ENCODE measurements around the gene FAM169A. TPM values are rescaled to one million over a fixed set of nuclear protein-coding genes. Genes with fewer than 3 reads are reported as not detected.
"Not testable (repeated sequence)": the region's sequence is repeated elsewhere in the genome, so short reads cannot be mapped to it uniquely, and the experiment has no call there.

The FAM169A gene
- total RNA-seq, 6 experiments from 2014 or later, result 0.02 to 0.07 TPM; not detected in 4

DNA sequence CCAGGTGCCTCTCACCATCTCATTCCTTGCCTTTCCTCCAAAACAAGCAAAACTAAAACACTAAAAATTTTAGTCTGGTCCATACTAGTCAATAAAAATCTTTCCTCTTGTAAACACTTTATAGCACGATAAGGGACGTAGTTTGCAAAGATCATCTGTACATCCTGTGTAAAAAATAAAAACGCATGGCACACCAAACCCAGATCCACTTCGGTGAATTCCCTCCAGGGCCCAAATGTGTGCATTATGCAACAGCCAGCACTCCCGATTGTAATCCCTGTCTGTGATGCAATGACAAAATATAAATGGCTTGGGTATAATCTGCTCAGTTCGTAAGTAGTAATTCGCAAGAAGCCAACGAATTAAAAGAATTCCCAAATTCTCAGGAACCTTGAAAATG lies 1.4 kb downstream of the FAM169A start:
- TF ChIP-seq, protein P1, sequence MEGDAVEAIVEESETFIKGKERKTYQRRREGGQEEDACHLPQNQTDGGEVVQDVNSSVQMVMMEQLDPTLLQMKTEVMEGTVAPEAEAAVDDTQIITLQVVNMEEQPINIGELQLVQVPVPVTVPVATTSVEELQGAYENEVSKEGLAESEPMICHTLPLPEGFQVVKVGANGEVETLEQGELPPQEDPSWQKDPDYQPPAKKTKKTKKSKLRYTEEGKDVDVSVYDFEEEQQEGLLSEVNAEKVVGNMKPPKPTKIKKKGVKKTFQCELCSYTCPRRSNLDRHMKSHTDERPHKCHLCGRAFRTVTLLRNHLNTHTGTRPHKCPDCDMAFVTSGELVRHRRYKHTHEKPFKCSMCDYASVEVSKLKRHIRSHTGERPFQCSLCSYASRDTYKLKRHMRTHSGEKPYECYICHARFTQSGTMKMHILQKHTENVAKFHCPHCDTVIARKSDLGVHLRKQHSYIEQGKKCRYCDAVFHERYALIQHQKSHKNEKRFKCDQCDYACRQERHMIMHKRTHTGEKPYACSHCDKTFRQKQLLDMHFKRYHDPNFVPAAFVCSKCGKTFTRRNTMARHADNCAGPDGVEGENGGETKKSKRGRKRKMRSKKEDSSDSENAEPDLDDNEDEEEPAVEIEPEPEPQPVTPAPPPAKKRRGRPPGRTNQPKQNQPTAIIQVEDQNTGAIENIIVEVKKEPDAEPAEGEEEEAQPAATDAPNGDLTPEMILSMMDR (IDR thresholded peaks at IDR 0.05), result no peak
- Mint-ChIP-seq H3K9me3 (no peaks in the 10 kb centered on the region), H3K4me1 (ENCODE audit: low read depth) (peaks cover 5% of the 10 kb centered on the region; the same call in 1 of the 2 replicates), H3K27ac (no peak overlapping the region), H3K27me3 (ENCODE audit: insufficient read depth) (peaks cover 32% of the 10 kb centered on the region), H3K4me3 (no peak overlapping the region), H3K36me3 (ENCODE audit: low read depth) (peaks cover 5% of the 10 kb centered on the region; the same call in 1 of the 2 replicates)
- DNase-seq, result no peak

DNA sequence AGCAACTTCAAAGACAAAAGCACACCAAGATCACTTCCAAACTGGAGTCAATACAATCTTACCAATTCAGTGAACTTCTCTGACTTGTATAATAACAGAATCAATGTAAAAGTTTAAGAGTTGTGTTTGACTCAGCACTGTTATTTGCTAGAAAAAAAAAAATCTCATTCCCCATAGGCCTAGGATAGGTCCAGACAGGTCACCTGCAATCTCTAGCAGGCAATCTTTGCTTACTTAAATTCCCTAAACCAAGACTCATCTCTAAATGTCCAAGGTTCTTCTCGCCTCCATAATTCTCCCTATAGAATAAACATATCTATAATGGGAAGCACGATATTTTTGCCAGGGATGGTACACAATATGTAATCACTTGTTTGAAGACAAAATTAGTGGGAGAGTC lies 2.5 kb downstream of the FAM169A start:
- no peak overlapping the region for H3K4me3 Mint-ChIP-seq
- no peak overlapping the region for H3K27ac Mint-ChIP-seq

GRCh38 chr5:74862221-74862620 lies 4.0 kb downstream of the FAM169A start:
- Mint-ChIP-seq H3K4me3 (no peak overlapping the region), H3K27me3 (ENCODE audit: insufficient read depth) (peaks cover 32% of the 10 kb centered on the region), H3K27ac (no peak overlapping the region), H3K9me3 (no peaks in the 10 kb centered on the region), H3K4me1 (ENCODE audit: low read depth) (0 out of 2 replicates have a peak, but pooled peaks cover 5% of the 10 kb centered on the region), H3K36me3 (ENCODE audit: low read depth) (peaks cover 5% of the 10 kb centered on the region; the same call in 1 of the 2 replicates)
- TF ChIP-seq, protein P1 (IDR thresholded peaks at IDR 0.05), result no peak
- no peak for DNase-seq

More for the DNA sequence above, 2.5 kb downstream of the FAM169A start:
- H3K9me3 Mint-ChIP-seq, result no peaks in the 10 kb centered on the region
- peaks cover 5% of the 10 kb centered on the region; the same call in 1 of the 2 replicates for H3K36me3 Mint-ChIP-seq (ENCODE audit: low read depth)
- H3K4me1 Mint-ChIP-seq (ENCODE audit: low read depth), result 0 out of 2 replicates have a peak, but pooled peaks cover 5% of the 10 kb centered on the region
- TF ChIP-seq, protein P1 (IDR thresholded peaks at IDR 0.05), result no peak
- DNase-seq, result no peak
- peaks cover 35% of the 10 kb centered on the region for H3K27me3 Mint-ChIP-seq (ENCODE audit: insufficient read depth)

- not testable (repeated sequence) for DNase-seq; H3K4me3 Mint-ChIP-seq; H3K4me1 Mint-ChIP-seq (ENCODE audit: low read depth); H3K36me3 Mint-ChIP-seq (ENCODE audit: low read depth); H3K27ac Mint-ChIP-seq; H3K27me3 Mint-ChIP-seq (ENCODE audit: insufficient read depth)
- peaks cover 11% of the 10 kb centered on the region; the same call in 1 of the 2 replicates for H3K9me3 Mint-ChIP-seq
Measured at GRCh38 chr5:74856975-74857374, 9.2 kb downstream of the FAM169A start.

DNA sequence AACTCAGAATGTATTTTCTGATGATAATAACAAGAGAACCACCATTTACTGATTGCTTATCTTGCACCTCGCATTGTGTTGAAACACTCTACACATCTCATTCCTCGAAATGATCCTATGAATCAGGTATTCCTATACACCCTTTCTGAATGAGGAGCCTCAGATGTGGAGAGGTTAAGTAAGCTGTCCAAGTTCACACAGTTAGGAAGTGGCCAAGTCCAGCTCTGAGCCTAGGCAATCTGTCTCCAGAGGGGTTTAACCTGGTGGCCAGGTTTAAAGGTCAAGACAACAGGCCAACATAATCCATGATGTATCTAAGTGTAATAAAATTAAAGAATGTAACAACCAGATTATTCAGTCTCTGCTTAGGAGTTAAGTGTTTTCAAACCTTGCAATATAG lies 12.9 kb downstream of the FAM169A start:
- H3K4me3 Mint-ChIP-seq, result no peak overlapping the region
- peaks cover 8% of the 10 kb centered on the region; the same call in 1 of the 2 replicates for H3K4me1 Mint-ChIP-seq (ENCODE audit: low read depth)
- H3K9me3 Mint-ChIP-seq, result peaks cover 11% of the 10 kb centered on the region; the same call in 1 of the 2 replicates
- peaks cover 9% of the 10 kb centered on the region for H3K36me3 Mint-ChIP-seq (ENCODE audit: low read depth)
- no peak for DNase-seq
- H3K27ac Mint-ChIP-seq, result no peak overlapping the region
- TF ChIP-seq, protein P1 (IDR thresholded peaks at IDR 0.05), result no peak
- H3K27me3 Mint-ChIP-seq (ENCODE audit: insufficient read depth), result peaks cover 3% of the 10 kb centered on the region; the same call in 1 of the 2 replicates

DNA sequence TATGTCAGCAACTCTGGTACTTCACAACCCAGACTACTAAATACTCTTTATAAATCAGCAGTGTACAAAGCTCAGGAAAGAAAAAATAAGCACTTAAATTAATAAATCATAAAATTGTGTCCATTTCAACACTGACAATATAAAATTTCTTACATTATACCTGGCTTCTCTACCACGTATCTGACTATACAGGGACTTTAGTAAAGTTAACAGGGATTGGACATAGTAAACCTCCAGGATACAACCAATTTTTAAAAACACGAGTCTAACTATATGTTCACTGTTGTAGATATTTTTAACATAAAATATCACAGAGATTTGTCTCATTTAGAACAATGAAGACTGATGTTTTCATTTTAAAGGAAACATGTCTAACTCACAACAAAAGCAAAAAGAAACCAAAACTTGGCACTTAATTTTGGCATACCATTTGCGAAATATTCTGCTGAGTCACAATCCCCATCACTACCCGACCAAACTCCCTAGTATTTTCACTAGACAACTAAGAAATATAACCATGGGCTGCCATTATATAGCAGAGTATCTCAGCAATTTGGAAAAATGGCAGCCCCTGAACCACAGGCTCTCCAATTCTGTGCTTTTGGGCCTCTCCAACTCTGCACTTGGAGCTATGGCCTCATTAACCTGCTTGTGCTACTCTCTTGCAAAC lies 14.4 kb downstream of the FAM169A start:
- peak; percentile 22 for DNase-seq
- peak overlapping the region; percentile 41; the same call in 1 of the 2 replicates for H3K27ac Mint-ChIP-seq
- peaks cover 11% of the 10 kb centered on the region; the same call in 1 of the 2 replicates for H3K9me3 Mint-ChIP-seq
- peaks cover 8% of the 10 kb centered on the region; the same call in 1 of the 2 replicates for H3K4me1 Mint-ChIP-seq (ENCODE audit: low read depth)
- TF ChIP-seq, protein P1 (IDR thresholded peaks at IDR 0.05), result no peak
- peaks cover 3% of the 10 kb centered on the region; the same call in 1 of the 2 replicates for H3K27me3 Mint-ChIP-seq (ENCODE audit: insufficient read depth)
- H3K36me3 Mint-ChIP-seq (ENCODE audit: low read depth), result peaks cover 9% of the 10 kb centered on the region
- H3K4me3 Mint-ChIP-seq, result peak overlapping the region; percentile 56; the same call in 1 of the 2 replicates
